ENCODE results near the gene PTGR1.
A peak's percentile ranks its signal among the peaks of the same experiment; 100 is the strongest.
"Not testable (repeated sequence)": the region's sequence is repeated elsewhere in the genome, so short reads cannot be mapped to it uniquely, and the experiment has no call there.

The PTGR1 gene

GRCh38 chr9:111610845-111611244 lies 11.4 kb upstream of the PTGR1 start:
- no peak for DNase-seq

- no peak for DNase-seq
Measured at GRCh38 chr9:111610149-111610548, 10.7 kb upstream of the PTGR1 start.

DNA sequence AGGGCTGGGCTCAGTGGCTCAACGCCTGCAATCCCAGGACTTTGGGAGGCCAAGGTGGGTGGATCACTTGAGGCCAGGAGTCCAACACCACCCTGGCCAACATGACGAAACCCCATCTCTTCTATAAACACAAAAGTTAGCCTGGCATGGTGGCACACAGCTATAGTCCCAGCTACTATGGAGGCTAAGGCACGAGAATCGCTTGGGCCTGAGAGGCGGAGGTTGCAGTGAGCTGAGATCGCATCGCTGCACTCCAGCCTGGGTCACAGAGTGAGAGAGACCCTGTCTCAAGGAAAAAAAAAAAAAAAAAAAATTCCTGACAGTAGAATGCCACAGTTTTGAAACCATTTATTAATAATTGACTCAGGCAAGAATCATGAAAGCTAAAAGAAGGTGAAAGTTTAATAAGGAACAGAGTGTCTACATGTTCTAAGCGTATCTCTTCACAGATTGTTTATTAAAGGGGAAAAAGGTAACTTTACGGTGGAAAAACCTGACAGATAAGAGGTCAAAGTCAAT lies 5.7 kb upstream of the PTGR1 start:
- DNase-seq = no peak

DNA sequence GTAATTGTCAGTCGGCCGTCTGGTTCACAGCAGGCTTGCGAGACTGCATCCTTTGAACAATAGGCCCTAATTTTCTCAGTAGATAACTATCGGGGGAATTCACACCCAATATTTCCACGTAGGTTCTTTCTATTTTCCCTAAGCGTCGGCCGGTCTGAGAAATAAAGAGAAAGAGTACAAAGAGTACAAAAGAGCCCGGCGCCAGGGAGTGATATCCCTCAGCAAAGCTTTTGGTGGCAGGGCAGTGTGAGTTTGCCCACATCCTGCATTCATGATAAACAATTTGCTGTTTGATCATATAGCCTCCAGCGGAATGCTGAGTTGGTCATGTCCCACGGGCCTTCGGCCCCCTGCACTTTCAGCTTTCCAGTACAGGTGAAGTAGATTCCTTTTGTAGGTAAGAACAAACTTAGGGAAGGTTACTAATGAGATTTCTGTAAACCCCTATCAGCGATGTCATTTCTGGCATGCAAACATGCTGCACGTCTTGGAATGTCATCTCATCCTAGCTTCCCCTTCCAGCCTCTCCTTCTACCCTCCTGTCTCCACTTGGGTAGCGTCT lies 4.7 kb upstream of the PTGR1 start:
- DNase-seq = no peak

GRCh38 chr9:111603041-111603440 lies 3.6 kb upstream of the PTGR1 start:
- no peak for DNase-seq

DNA sequence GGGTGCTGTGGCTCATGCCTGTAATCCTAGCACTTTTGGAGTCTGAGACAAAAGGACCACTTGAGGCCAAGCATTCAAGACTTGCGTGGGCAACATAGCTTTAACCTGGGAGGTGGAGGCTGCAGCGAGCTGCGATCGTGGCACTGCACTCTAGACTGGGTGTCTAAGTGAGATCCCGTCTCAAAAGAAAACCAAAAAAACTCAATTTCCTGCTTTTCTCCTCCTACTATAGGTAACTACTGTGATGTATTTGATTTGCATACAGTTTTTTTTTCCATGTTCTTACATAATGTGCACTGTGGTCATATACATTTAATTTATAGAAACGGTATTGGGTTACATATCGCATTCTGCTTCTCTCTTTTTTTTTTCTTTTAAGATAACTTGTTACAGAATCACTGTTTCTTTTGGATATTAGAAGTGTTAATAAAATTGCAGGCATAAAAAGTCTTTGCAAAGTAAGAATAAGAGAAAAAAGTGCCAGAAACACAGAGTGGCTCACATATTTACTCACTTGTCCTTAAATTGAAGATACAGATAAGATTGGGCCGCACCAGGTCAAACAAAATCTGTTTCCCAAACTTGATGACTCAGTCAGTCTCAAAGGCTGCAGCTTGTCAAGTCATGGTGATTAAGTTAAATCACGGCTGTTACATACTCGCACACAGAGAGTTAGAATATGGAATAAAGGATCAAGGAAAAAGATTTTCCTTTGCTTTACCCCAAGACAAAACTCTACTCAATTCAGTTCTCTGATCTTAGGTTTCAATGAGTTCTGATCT lies 2.0 kb upstream of the PTGR1 start:
- no peak for DNase-seq

DNA sequence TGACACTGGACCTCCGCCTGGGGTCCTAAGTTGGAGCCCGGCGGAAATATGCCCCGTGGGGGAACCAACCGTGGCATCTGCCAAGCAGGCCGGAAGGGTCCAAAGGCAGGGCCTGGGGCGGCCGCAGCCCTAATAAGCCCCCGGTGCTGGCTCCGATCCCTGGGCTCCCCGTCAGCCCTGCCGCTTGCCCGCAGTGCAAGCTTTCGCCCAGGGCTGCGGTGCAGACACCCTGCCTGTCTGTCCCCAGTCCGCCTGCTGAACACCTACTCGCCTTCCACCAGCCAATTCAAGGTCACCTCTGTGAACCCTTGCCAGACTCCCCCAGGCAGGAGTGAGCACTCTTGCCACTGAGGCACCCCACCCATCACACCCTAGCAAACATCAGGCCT lies 502 bp upstream of the PTGR1 start:
- no peak for DNase-seq

- no peak for DNase-seq
Measured at GRCh38 chr9:111598733-111599091, 735 bp downstream of the PTGR1 start.

- DNase-seq = peak; percentile 52
Measured at GRCh38 chr9:111597852-111598732, 1.4 kb downstream of the PTGR1 start.

DNA sequence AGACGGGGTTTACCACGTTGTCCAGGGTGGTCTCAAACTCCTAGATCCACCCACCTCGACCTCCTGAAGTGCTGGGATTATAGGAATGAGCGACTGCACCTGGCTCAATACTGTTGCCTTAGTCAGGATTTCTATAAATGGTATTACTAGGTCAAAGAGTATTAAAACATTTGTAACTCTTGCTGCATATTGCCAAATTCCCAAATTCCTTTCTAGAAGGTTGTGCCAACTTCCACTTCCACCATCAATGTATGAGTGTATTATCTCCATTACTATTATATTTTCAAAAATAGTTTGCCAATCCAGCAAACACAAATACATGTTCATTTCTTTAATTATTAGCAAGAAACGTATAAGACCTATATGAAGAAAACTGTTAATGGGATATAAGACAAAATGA lies 10.6 kb downstream of the PTGR1 start:
- DNase-seq = no peak

- DNase-seq = no peak
Measured at GRCh38 chr9:111586378-111586777, 13.1 kb downstream of the PTGR1 start.

GRCh38 chr9:111582888-111583287 lies 16.6 kb downstream of the PTGR1 start:
- DNase-seq = no peak

GRCh38 chr9:111572950-111573604 lies 26.4 kb downstream of the PTGR1 start:
- DNase-seq = no peak

- DNase-seq = not testable (repeated sequence)
Measured at GRCh38 chr9:111568127-111568526, 31.3 kb downstream of the PTGR1 start.

DNA sequence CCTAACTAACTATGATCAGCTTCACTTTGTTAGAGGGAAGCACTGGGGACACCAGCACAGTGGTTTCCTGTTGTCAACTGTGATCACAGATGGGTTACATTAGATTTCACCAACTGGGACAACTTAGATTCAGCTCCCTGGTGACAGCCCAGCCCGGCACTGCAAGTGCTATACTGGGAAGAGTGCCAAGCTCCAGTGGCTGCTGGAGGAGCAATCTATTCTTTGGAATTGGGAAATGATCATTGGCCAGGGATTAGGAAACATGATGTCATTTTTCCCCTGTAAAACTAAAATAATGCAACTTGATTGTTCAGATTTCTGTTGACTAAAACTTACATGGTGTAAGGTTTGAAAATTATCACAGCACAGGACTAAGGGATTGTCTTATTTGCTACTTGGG lies 33.2 kb downstream of the PTGR1 start:
- DNase-seq = no peak

DNA sequence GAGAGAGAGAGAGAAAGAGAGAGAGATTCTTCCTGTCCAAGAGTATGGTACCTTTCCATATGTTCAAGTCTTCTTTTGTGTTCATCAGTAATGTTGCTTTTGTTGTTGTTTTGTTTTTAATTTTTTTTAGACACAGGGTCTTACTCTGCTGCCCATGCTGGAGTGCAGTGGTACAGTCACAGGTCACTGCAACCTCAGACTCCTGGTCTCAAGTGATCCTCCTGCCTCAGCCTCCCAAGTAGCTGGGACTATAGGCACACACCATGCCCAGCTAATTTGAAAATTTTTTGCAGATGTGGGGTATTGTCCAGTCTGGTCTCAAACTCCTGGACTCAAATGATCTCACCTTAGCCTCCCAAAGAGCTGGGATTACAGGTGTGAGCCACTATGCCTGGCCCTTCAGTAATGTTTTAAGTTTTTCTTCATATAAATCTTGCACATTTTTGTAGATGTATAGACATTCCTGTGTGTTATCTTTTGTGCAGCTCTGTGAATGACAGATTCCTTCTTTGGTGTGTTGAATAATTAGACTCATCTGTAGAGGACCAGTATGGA lies 38.2 kb downstream of the PTGR1 start:
- DNase-seq = no peak

DNA sequence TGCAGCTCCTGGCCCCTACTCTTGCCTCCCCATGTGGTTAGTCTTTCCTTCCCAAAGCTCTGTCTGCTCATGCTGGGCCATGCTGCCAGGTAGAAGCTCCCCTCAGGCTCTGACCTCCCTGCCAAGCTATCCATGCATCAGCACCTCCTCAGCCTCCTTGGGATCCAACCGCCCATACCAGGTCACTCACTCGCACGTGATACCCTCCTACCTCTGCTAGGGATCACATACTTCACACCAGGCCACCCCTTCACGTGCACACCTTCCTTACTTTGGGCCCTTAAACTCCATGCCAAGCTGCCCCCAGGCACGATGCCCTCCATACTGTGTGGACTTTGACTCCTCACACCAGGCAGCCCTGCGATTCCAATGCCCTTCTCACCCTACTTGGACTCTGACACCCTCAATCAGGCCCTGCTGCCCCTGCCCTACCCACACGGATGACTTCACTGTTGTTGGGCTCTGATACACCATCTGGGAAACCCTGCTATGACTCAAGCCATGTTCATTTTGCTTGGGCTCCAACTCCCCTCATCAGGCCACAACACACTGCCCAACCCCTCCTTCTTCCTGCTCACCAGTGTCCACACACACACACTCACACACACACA lies 40.3 kb downstream of the PTGR1 start:
- DNase-seq = no peak

- DNase-seq = not testable (repeated sequence)
Measured at GRCh38 chr9:111555425-111555824, 44.0 kb downstream of the PTGR1 start.

DNA sequence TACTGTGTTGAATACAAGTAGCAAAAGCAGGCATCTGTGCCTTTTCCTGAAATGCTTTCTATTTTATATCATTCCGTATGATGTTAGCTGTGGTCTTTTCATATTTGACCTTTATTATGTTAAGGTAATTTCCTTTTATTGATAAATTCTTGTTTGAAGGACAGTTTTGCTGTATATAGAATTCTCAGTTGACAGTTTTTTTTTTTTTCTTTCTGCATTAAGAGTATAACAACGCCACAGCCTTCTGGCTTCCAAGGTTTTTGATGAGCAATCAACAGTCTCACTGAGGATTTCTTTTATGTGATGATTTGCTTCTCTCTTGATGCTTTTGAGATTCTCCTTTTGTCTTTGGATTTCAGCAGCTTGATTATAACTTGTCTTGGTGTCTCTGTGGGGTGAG lies 50.8 kb downstream of the PTGR1 start:
- no peak for DNase-seq

DNA sequence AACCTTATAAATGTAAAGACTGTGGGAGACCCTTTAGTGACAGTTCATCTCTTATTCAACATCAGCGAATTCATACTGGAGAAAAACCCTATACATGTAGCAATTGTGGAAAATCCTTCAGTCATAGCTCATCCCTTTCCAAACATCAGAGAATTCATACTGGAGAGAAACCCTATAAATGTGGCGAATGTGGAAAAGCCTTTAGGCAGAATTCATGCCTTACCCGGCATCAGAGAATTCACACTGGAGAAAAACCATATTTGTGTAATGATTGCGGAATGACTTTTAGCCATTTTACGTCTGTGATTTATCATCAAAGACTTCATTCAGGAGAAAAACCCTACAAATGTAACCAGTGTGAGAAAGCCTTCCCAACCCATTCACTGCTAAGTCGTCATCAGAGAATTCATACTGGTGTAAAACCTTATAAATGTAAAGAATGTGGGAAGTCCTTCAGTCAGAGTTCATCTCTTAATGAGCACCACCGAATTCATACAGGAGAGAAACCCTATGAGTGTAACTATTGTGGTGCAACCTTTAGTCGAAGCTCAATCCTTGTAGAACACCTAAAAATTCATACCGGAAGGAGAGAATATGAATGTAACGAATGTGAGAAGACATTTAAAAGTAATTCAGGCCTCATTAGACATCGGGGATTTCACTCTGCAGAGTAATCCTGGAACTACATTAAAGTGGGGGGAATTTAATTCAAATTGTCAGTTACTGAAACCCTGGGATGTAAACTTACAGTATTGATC lies 56.8 kb downstream of the PTGR1 start:
- no peak for DNase-seq

DNA sequence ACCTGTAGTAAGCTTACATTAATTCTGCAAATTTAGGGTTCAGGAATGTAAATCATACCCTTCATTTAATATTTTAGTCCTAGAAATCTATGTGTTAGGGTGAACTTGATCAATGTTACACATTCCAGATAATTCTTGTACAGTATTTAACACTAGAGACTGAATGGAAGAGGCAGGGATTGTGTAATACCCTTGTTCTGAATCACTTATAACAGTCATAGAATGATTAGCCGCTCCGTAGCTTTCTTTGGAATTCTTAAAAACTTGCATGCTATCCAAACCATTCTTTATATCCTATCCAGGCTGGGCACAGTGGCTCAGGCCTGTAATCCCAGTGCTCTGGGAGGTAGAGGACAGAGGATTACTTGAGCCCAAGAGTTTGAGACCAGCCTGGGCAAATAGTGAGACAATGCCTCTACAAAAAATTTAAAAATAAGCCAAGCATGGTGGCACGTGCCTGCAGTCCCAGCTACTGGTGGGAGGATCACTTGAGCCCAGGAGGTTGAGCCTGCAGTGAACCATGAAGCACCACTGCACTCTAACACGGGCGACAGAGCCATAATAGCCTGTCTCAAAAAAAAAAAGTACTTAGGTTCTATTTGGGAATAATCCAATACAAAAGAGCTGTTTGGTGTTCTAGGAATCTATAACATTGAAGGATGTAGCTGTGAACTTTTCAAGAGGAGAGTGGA lies 66.2 kb downstream of the PTGR1 start:
- no peak for DNase-seq
